A549 (cell line): ENCODE results near the gene ZNF446. TPM values are rescaled to one million over a fixed set of nuclear protein-coding genes. Genes with fewer than 3 reads are reported as not detected.

Experiments
- ATAC-seq, 2 experiments: fragments of 200-7000 bp in 1 of 2; fragments of >200 bp in 1 of 2; cut with Nextera tagmentation in 1 of 2; cut with Tn5 transposase in 1 of 2; 3 replicates each; pipeline versions ENCODE4 v1.8.0 to v1.9.1; 2018 to 2020; ENCODE audit warnings: mild to moderate bottlenecking in 1 of 2, moderate library complexity in 1 of 2
- CTCF ChIA-PET: fragments of 300-600 bp; sonication (Branson Sonifier 250); formaldehyde crosslinking; extraction: SDS; loops from one replicate; lab custom pipeline; 2021; ENCODE audit warnings: antibody characterized with exemption, inconsistent platforms; lab: Yijun Ruan, JAX
- POLR2A ChIA-PET: fragments of 350-600 bp; formaldehyde crosslinking; extraction: SDS; loops from one replicate; lab custom pipeline; 2021; ENCODE audit warnings: antibody characterized with exemption, inconsistent platforms; lab: Yijun Ruan, JAX
- DNase-seq, 2 experiments: peaks; one replicate each; pipeline versions ENCODE4 v3.0.0 to v3.0.0-alpha.2; 2011 to 2016; ENCODE audit warnings: low read depth in 1 of 2, low spot score in 1 of 2
- FAIRE-seq: peaks from 2 replicates; lab custom pipeline; 2011; peaks lifted over from hg19 to GRCh38; lab: Jason Lieb, UNC
- H3K27ac ChIP-seq, 2 experiments: fragments of >200 bp; sonication (Bioruptor Twin); formaldehyde crosslinking; 3 replicates each; pipeline ENCODE4 v1.5.1; 2016 to 2017
- H3K4me1 ChIP-seq: fragments of >200 bp; sonication (Bioruptor Twin); formaldehyde crosslinking; 3 replicates; pipeline ENCODE4 v1.6.1; 2016
- H3K4me2 ChIP-seq: fragments of >200 bp; sonication (Bioruptor Twin); formaldehyde crosslinking; 3 replicates; pipeline ENCODE4 v1.6.1; 2016
- H3K4me3 ChIP-seq: fragments of >200 bp; sonication (Bioruptor Twin); formaldehyde crosslinking; 3 replicates; pipeline ENCODE4 v1.5.1; 2016
- H3K9me3 ChIP-seq: fragments of >200 bp; sonication (Bioruptor Twin); formaldehyde crosslinking; 3 replicates; pipeline ENCODE4 v1.6.1; 2016
- EHF ChIP-seq: fragments of 250-450 bp; sonication (Bioruptor Pico); IDR thresholded peaks from 2 replicates; pipeline ENCODE4 v1.5.0; 2020; ENCODE audit warnings: mild to moderate bottlenecking
- EHMT2 ChIP-seq: fragments of 200-600 bp; sonication (generic); IDR thresholded peaks from 2 replicates; pipeline ENCODE4 v1.6.1; 2016; ENCODE audit warnings: antibody characterized with exemption, low read depth, mild to moderate bottlenecking, moderate library complexity
- ESRRA ChIP-seq: fragments of 150-350 bp; IDR thresholded peaks from 2 replicates; pipeline ENCODE4 v1.6.1; 2014; ENCODE audit warnings: mild to moderate bottlenecking, low read length, borderline replicate concordance
- FOXS1 ChIP-seq: fragments of 250-450 bp; sonication (Bioruptor Pico); IDR thresholded peaks from 2 replicates; pipeline ENCODE4 v1.5.0; 2020; ENCODE audit warnings: mild to moderate bottlenecking, moderate library complexity
- HDAC2 ChIP-seq: fragments of 200-600 bp; sonication (generic); IDR thresholded peaks from 2 replicates; pipeline ENCODE4 v1.6.1; 2016
- HOXA7 ChIP-seq: fragments of 250-450 bp; sonication (Bioruptor Pico); IDR thresholded peaks from 2 replicates; pipeline ENCODE4 v1.5.0; 2020; ENCODE audit warnings: mild to moderate bottlenecking, moderate library complexity
- JUN ChIP-seq, 2 experiments: fragments of >200 bp; sonication (Bioruptor Twin); formaldehyde crosslinking; IDR thresholded peaks; 2 replicates in 1 of 2; 3 replicates in 1 of 2; pipeline ENCODE4 v1.6.1; 2016 to 2017
- JUNB ChIP-seq: fragments of >200 bp; sonication (Bioruptor Twin); formaldehyde crosslinking; IDR thresholded peaks from 2 replicates; pipeline ENCODE4 v1.6.1; 2016
- MYC ChIP-seq: IDR thresholded peaks from 2 replicates; pipeline ENCODE4 v1.6.1; 2012; ENCODE audit warnings: mild to moderate bottlenecking, inconsistent platforms, low read length, improper control_type of control experiment, borderline replicate concordance
- NPAS2 ChIP-seq: fragments of 250-450 bp; sonication (Bioruptor Pico); IDR thresholded peaks from 2 replicates; pipeline ENCODE4 v1.8.0; 2022; ENCODE audit warnings: mild to moderate bottlenecking, moderate library complexity, borderline replicate concordance
- PHF8 ChIP-seq: fragments of 200-600 bp; sonication (generic); IDR thresholded peaks from 2 replicates; pipeline ENCODE4 v1.6.1; 2016; ENCODE audit warnings: low read depth, mild to moderate bottlenecking, antibody characterized with exemption, moderate library complexity, borderline replicate concordance
- RAD21 ChIP-seq, 2 experiments: fragments of >200 bp in 1 of 2; sonication (Bioruptor Twin) in 1 of 2; formaldehyde crosslinking in 1 of 2; IDR thresholded peaks in 1 of 2; conservative IDR thresholded peaks in 1 of 2; 2 replicates in 1 of 2; 3 replicates in 1 of 2; pipeline ENCODE4 v1.6.1; 2012 to 2018; ENCODE audit warnings: inconsistent platforms in 1 of 2
- RARB ChIP-seq: fragments of 250-450 bp; sonication (Bioruptor Pico); IDR thresholded peaks from 2 replicates; pipeline ENCODE4 v1.8.0; 2021; ENCODE audit warnings: mild to moderate bottlenecking, moderate library complexity
- SMC3 ChIP-seq: fragments of >200 bp; sonication (Bioruptor Twin); formaldehyde crosslinking; IDR thresholded peaks from 3 replicates; pipeline ENCODE4 v1.6.1; 2018; ENCODE audit warnings: inconsistent platforms
- ZC3H11A ChIP-seq: fragments of 450-650 bp; IDR thresholded peaks from 2 replicates; pipeline ENCODE4 v1.6.1; 2014; ENCODE audit warnings: antibody characterized with exemption, mild to moderate bottlenecking
- ZFP36 ChIP-seq: fragments of 450-650 bp; IDR thresholded peaks from 2 replicates; pipeline ENCODE4 v1.6.1; 2014; ENCODE audit warnings: borderline replicate concordance; ENCODE audit not compliant: partially characterized antibody
- WGBS: methylation state at CpG from one replicate; pipeline ENCODE4 v1.1.6; 2017; ENCODE audit errors: missing lambda C conversion rate; 5-methylcytosine and 5-hydroxymethylcytosine counted together
- polyA plus RNA-seq, 4 experiments: library from polyadenylated mRNA; depleted of rRNA in 3 of 4; stranded (reverse); fragments of >200 nt; fragmentation: RNase III in 1 of 4; extraction: RNeasy Plus Mini Kit Qiagen cat#74134 plus additional on column Dnase treatment in 1 of 4; gene quantifications; 2 replicates in 3 of 4; 3 replicates in 1 of 4; pipeline ENCODE4 v1.2.3, GENCODE V29; 2011 to 2017
- TF ChIP-seq, protein P1 (sequence below): fragments of 250-450 bp; sonication (Bioruptor Pico); IDR thresholded peaks from 2 replicates; pipeline ENCODE4 v1.5.0; 2020; ENCODE audit warnings: low read depth, mild to moderate bottlenecking, moderate library complexity
- TF ChIP-seq, protein P2 (sequence below): fragments of >200 bp; sonication (Bioruptor Twin); formaldehyde crosslinking; IDR thresholded peaks from 3 replicates; pipeline ENCODE4 v1.6.1; 2016
- TF ChIP-seq, protein P3 (sequence below): IDR thresholded peaks from 2 replicates; pipeline ENCODE4 v1.6.1; 2012
- TF ChIP-seq, protein P4 (sequence below): fragments of 250-450 bp; sonication (Bioruptor Pico); IDR thresholded peaks from 2 replicates; pipeline ENCODE4 v1.5.0; 2021; ENCODE audit warnings: mild to moderate bottlenecking, moderate library complexity, borderline replicate concordance

Gene ZNF446
- polyA plus RNA-seq, 2 of the 4 experiments (the other 2 are of a cell fraction), result 6.2 to 11.0 TPM

DNA sequence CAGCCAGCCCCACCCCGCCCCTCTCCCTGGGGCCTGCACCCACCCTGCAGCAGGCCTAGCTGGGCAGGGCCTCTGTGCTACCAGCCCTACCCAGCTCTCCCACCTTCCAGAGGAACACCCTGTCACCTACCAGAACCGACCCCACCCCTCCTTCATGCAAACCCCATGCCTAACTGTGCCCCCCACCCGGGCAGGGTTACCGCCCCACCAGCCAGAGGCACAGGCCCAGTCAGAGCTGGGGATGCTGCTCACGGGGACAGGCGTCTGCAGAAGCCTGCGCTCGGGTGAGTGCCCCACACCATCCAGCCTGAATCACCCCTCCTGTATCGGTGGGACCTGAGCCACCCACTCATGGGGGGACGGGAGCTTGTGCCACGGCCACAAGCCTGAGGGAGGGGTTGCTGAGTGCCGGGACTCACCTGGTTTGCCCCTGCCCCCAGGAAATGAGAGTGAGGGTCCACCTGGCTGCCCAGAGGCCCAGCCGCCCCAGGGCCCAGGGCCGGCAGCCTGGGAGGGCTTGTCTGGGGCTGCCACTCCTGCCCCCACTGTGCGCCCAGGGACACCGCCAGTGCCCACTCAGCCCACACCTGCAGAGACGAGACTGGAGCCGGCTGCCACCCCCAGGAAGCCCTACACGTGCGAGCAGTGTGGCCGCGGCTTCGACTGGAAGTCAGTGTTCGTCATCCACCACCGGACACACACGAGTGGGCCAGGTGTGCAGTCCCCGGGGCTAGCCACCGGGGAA is 3.8 kb downstream of the ZNF446 start:
- FAIRE-seq, result no peak
- WGBS, result 88% methylated on average over 27 of the region's 28 CpGs

DNA sequence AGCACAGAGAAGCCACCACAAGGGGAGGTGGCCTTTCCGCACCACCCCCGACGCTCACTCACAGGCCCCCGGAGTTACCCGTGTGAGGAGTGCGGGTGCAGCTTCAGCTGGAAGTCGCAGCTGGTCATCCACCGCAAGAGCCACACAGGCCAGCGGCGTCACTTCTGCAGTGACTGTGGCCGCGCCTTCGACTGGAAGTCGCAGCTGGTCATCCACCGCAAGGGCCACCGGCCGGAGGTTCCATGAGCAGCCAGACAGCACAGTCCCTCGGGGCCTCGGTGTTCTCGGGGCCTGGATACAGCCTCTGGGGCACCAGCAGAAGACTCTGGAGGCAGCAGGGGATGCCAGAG is 4.3 kb downstream of the ZNF446 start:
- CTCF ChIA-PET, result interaction anchor here (0.7 to 3.2 kb wide), 3 partner anchors 9 to 109 kb away, joined by 3 to 24 read pairs (median 4); partner anchors contain the start of gene ZBTB45
- FAIRE-seq (no peak), DNase-seq (no peak), ATAC-seq (no peak)
- H3K4me2 ChIP-seq, result no peak overlapping the region
- H3K27ac ChIP-seq, result no peak overlapping the region
- 94% methylated on average over 20 of the region's 20 CpGs for WGBS
- TF ChIP-seq HOXA7 (CRISPR knock-in tag) (no peak), ZFP36 (no peak), SMC3 (no peak), JUNB (no peak), NPAS2 (no peak), EHMT2 (no peak), ESRRA (no peak), JUN (IDR thresholded peaks at IDR 0.05) (no peak), ZC3H11A (no peak), MYC (no peak), HDAC2 (no peak)
- TF ChIP-seq, protein P1, sequence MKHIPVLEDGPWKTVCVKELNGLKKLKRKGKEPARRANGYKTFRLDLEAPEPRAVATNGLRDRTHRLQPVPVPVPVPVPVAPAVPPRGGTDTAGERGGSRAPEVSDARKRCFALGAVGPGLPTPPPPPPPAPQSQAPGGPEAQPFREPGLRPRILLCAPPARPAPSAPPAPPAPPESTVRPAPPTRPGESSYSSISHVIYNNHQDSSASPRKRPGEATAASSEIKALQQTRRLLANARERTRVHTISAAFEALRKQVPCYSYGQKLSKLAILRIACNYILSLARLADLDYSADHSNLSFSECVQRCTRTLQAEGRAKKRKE, result no peak
- TF ChIP-seq, protein P2, sequence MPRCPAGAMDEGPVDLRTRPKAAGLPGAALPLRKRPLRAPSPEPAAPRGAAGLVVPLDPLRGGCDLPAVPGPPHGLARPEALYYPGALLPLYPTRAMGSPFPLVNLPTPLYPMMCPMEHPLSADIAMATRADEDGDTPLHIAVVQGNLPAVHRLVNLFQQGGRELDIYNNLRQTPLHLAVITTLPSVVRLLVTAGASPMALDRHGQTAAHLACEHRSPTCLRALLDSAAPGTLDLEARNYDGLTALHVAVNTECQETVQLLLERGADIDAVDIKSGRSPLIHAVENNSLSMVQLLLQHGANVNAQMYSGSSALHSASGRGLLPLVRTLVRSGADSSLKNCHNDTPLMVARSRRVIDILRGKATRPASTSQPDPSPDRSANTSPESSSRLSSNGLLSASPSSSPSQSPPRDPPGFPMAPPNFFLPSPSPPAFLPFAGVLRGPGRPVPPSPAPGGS, result no peak
- TF ChIP-seq, protein P3, sequence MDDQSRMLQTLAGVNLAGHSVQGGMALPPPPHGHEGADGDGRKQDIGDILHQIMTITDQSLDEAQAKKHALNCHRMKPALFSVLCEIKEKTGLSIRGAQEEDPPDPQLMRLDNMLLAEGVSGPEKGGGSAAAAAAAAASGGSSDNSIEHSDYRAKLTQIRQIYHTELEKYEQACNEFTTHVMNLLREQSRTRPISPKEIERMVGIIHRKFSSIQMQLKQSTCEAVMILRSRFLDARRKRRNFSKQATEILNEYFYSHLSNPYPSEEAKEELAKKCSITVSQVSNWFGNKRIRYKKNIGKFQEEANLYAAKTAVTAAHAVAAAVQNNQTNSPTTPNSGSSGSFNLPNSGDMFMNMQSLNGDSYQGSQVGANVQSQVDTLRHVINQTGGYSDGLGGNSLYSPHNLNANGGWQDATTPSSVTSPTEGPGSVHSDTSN, result no peak
- POLR2A ChIA-PET, result no interaction called here
- peaks cover 8% of the 10 kb centered on the region; the same call in 2 of the 3 replicates for H3K4me1 ChIP-seq
- H3K4me3 ChIP-seq, result no peak overlapping the region
- H3K9me3 ChIP-seq, result no peaks in the 10 kb centered on the region

More for the DNA sequence above, 3.8 kb downstream of the ZNF446 start:
- Histone ChIP-seq H3K27ac (no peak overlapping the region), H3K4me2 (no peak overlapping the region), H3K4me3 (no peak overlapping the region), H3K4me1 (peaks cover 12% of the 10 kb centered on the region; the same call in 2 of the 3 replicates), H3K9me3 (no peaks in the 10 kb centered on the region)
- CTCF ChIA-PET, result interaction anchor here (0.7 to 3.2 kb wide), 5 partner anchors 10 to 109 kb away, joined by 3 to 24 read pairs (median 4); partner anchors contain the start of gene ZBTB45
- no peak for TF ChIP-seq EHF
- no peak for TF ChIP-seq RAD21 (conservative IDR thresholded peaks at IDR 0.05 in 1 of 2, IDR thresholded peaks at IDR 0.05 in 1 of 2)
- TF ChIP-seq RARB (CRISPR knock-in tag), result no peak
- TF ChIP-seq FOXS1 (CRISPR knock-in tag), result no peak
- TF ChIP-seq PHF8, result no peak
- TF ChIP-seq SMC3, result no peak
- TF ChIP-seq, protein P4, sequence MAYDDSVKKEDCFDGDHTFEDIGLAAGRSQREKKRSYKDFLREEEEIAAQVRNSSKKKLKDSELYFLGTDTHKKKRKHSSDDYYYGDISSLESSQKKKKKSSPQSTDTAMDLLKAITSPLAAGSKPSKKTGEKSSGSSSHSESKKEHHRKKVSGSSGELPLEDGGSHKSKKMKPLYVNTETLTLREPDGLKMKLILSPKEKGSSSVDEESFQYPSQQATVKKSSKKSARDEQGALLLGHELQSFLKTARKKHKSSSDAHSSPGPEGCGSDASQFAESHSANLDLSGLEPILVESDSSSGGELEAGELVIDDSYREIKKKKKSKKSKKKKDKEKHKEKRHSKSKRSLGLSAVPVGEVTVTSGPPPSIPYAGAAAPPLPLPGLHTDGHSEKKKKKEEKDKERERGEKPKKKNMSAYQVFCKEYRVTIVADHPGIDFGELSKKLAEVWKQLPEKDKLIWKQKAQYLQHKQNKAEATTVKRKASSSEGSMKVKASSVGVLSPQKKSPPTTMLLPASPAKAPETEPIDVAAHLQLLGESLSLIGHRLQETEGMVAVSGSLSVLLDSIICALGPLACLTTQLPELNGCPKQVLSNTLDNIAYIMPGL, result no peak
- ATAC-seq (no peak), DNase-seq (no peak)
- POLR2A ChIA-PET, result no interaction called here
